Neural cell (in vitro differentiated cells): ENCODE results near the gene PEX7. TPM values are rescaled to one million over a fixed set of nuclear protein-coding genes. Genes with fewer than 3 reads are reported as not detected.
"Not testable (repeated sequence)": the region's sequence is repeated elsewhere in the genome, so short reads cannot be mapped to it uniquely, and the experiment has no call there.

ENCODE experiments used
- H2AFZ ChIP-seq: fragments of 200-600, 300-800 bp; sonication (generic), shearing (Covaris generic); 2 replicates; pipeline ENCODE4 v1.6.0; 2014; ENCODE audit warnings: low read depth, mild to moderate bottlenecking, antibody characterized with exemption, low read length, moderate library complexity
- H3F3A ChIP-seq: fragments of 200-600 bp; shearing (Covaris generic); 2 replicates; pipeline ENCODE4 v1.6.1; 2016; ENCODE audit warnings: mild to moderate bottlenecking, moderate library complexity, mixed read lengths, antibody characterized with exemption, low read length; ENCODE audit not compliant: insufficient read depth, poor library complexity, severe bottlenecking
- H3K27ac ChIP-seq: fragments of 200-600, 300-800 bp; sonication (generic), shearing (Covaris generic); 2 replicates; pipeline ENCODE4 v1.5.1; 2014; ENCODE audit warnings: mild to moderate bottlenecking, low read length, moderate library complexity
- H3K27me3 ChIP-seq: fragments of 300-800, 200-600 bp; sonication (generic), shearing (Covaris generic); 2 replicates; pipeline ENCODE4 v1.6.0; 2014; ENCODE audit warnings: mild to moderate bottlenecking, low read depth, low read length, moderate library complexity; ENCODE audit not compliant: insufficient read depth
- H3K36me3 ChIP-seq: fragments of 300-800, 200-600 bp; sonication (generic), shearing (Covaris generic); 2 replicates; pipeline ENCODE4 v1.5.1; 2014; ENCODE audit warnings: mild to moderate bottlenecking, antibody characterized with exemption, low read length, moderate library complexity; ENCODE audit not compliant: insufficient read depth
- H3K4me2 ChIP-seq: fragments of 300-800, 200-600 bp; sonication (generic), shearing (Covaris generic); 2 replicates; pipeline ENCODE4 v1.6.0; 2014; ENCODE audit warnings: mild to moderate bottlenecking, low read length
- H3K4me3 ChIP-seq: fragments of 300-800, 200-600 bp; sonication (generic), shearing (Covaris generic); 2 replicates; pipeline ENCODE4 v1.5.1; 2014; ENCODE audit warnings: mild to moderate bottlenecking, low read length, moderate library complexity
- H3K79me2 ChIP-seq: fragments of 200-600 bp; shearing (Covaris generic); replicated peaks from 2 replicates; pipeline ENCODE4 v1.6.0; 2014; ENCODE audit warnings: mild to moderate bottlenecking, low read length, moderate library complexity; ENCODE audit not compliant: insufficient read depth
- H3K9ac ChIP-seq: fragments of 300-800, 200-600 bp; sonication (generic), shearing (Covaris generic); 2 replicates; pipeline ENCODE4 v1.6.1; 2016; ENCODE audit warnings: mild to moderate bottlenecking, low read length, mixed read lengths
- H3K9me2 ChIP-seq: fragments of 200-600 bp; shearing (Covaris generic); 2 replicates; pipeline ENCODE4 v1.6.1; 2016; ENCODE audit warnings: mild to moderate bottlenecking, low read length, mixed read lengths; ENCODE audit not compliant: insufficient read depth
- H3K9me3 ChIP-seq: fragments of 200-600, 300-800 bp; sonication (generic), shearing (Covaris generic); 2 replicates; pipeline ENCODE4 v1.6.1; 2016; ENCODE audit warnings: mild to moderate bottlenecking, mixed run types, low read length, moderate library complexity, mixed read lengths
- H4K20me1 ChIP-seq: fragments of 200-600 bp; shearing (Covaris generic); 2 replicates; pipeline ENCODE4 v1.6.1; 2016; ENCODE audit warnings: mild to moderate bottlenecking, mixed run types; ENCODE audit not compliant: insufficient read depth
- CTCF ChIP-seq: fragments of 450-650 bp; IDR thresholded peaks from 2 replicates; pipeline ENCODE4 v1.5.1; 2014; ENCODE audit warnings: antibody characterized with exemption, mild to moderate bottlenecking, moderate library complexity; ENCODE audit not compliant: poor library complexity, severe bottlenecking
- EP300 ChIP-seq: fragments of 450-650 bp; conservative IDR thresholded peaks from 2 replicates; pipeline ENCODE4 v1.6.1; 2014; ENCODE audit warnings: antibody characterized with exemption, mild to moderate bottlenecking, moderate library complexity; ENCODE audit not compliant: poor library complexity, severe bottlenecking
- EZH2 ChIP-seq: fragments of 200-600, 300-800 bp; shearing (Covaris generic), sonication (generic); IDR thresholded peaks from 2 replicates; pipeline ENCODE4 v1.6.1; 2014; ENCODE audit warnings: antibody characterized with exemption, low read length, borderline replicate concordance, mild to moderate bottlenecking; ENCODE audit not compliant: insufficient read depth, poor library complexity, severe bottlenecking
- MXI1 ChIP-seq: fragments of 450-650 bp; conservative IDR thresholded peaks from 2 replicates; pipeline ENCODE4 v1.6.1; 2014; ENCODE audit warnings: antibody characterized with exemption, mild to moderate bottlenecking; ENCODE audit not compliant: poor library complexity, severe bottlenecking
- POLR2AphosphoS5 ChIP-seq: IDR thresholded peaks from 2 replicates; pipeline ENCODE4 v1.6.1; 2012
- RAD21 ChIP-seq: fragments of 450-650 bp; conservative IDR thresholded peaks from 2 replicates; pipeline ENCODE4 v1.6.1; 2014; ENCODE audit warnings: antibody characterized with exemption, mild to moderate bottlenecking, moderate library complexity
- REST ChIP-seq: IDR thresholded peaks from 2 replicates; pipeline ENCODE4 v1.6.1; 2012; ENCODE audit warnings: borderline replicate concordance
- SMC3 ChIP-seq: fragments of 450-650 bp; conservative IDR thresholded peaks from 2 replicates; pipeline ENCODE4 v1.6.1; 2014; ENCODE audit warnings: antibody characterized with exemption, mild to moderate bottlenecking, moderate library complexity; ENCODE audit not compliant: poor library complexity
- TAF1 ChIP-seq: IDR thresholded peaks from 2 replicates; pipeline ENCODE4 v1.6.1; 2012; ENCODE audit warnings: low read depth
- polyA plus RNA-seq: library from polyadenylated mRNA; depleted of rRNA; stranded (reverse); fragments of >200 nt; gene quantifications from 2 replicates; pipeline ENCODE4 v1.2.3, GENCODE V29; 2014

PEX7 gene
- polyA plus RNA-seq, 1 donor from 2014 or later, result 10.8 TPM

- Histone ChIP-seq H3K4me3 (no peak overlapping the region), H3K9me3 (no peaks in the 10 kb centered on the region), H4K20me1 (no peaks in the 10 kb centered on the region), H3K36me3 (no peaks in the 10 kb centered on the region), H3K27me3 (no peaks in the 10 kb centered on the region), H3F3A (no peaks in the 10 kb centered on the region), H3K79me2 (no peaks in the 10 kb centered on the region), H3K27ac (no peak overlapping the region), H3K4me2 (no peak overlapping the region), H2AFZ (no peak overlapping the region), H3K9ac (no peak overlapping the region), H3K9me2 (no peaks in the 10 kb centered on the region)
- TF ChIP-seq EZH2 (no peak), POLR2AphosphoS5 (no peak), REST (no peak), SMC3 (no peak), MXI1 (no peak), TAF1 (no peak), RAD21 (no peak)
These were observed 135.8 kb downstream of the PEX7 start for GRCh38 chr6:136958168-136958567.

GRCh38 chr6:136959471-136959891, 137.1 kb downstream of the PEX7 start:
- Histone ChIP-seq H3K9me3 (no peaks in the 10 kb centered on the region), H3K79me2 (no peaks in the 10 kb centered on the region), H2AFZ (no peak overlapping the region), H3K4me3 (no peak overlapping the region), H3K36me3 (no peaks in the 10 kb centered on the region), H4K20me1 (no peaks in the 10 kb centered on the region), H3K9ac (no peak overlapping the region), H3K4me2 (no peak overlapping the region), H3K27ac (no peak overlapping the region), H3F3A (no peaks in the 10 kb centered on the region), H3K9me2 (no peaks in the 10 kb centered on the region), H3K27me3 (no peaks in the 10 kb centered on the region)
- TF ChIP-seq RAD21 (no peak), MXI1 (no peak), SMC3 (no peak), TAF1 (no peak), CTCF (no peak), POLR2AphosphoS5 (no peak), EP300 (no peak), REST (no peak), EZH2 (no peak)

GRCh38 chr6:136959935-136960334, 137.5 kb downstream of the PEX7 start:
- not testable (repeated sequence) for H3K4me3 ChIP-seq, H3K36me3 ChIP-seq, H2AFZ ChIP-seq, H3K27me3 ChIP-seq, H3K9me3 ChIP-seq, H3K79me2 ChIP-seq, H3K9me2 ChIP-seq, H3K9ac ChIP-seq, H4K20me1 ChIP-seq, H3F3A ChIP-seq, H3K4me2 ChIP-seq, H3K27ac ChIP-seq
